HG03520 (cell line): Measurements from ENCODE around the gene ADORA2A.

Experiments
- ATAC-seq: cut with Tn5 transposase; IDR thresholded peaks from one replicate; pipeline ENCODE4 v1.9.1; 2021; ENCODE audit warnings: mild to moderate bottlenecking, moderate library complexity; ENCODE audit not compliant: unreplicated experiment

Gene ADORA2A

DNA sequence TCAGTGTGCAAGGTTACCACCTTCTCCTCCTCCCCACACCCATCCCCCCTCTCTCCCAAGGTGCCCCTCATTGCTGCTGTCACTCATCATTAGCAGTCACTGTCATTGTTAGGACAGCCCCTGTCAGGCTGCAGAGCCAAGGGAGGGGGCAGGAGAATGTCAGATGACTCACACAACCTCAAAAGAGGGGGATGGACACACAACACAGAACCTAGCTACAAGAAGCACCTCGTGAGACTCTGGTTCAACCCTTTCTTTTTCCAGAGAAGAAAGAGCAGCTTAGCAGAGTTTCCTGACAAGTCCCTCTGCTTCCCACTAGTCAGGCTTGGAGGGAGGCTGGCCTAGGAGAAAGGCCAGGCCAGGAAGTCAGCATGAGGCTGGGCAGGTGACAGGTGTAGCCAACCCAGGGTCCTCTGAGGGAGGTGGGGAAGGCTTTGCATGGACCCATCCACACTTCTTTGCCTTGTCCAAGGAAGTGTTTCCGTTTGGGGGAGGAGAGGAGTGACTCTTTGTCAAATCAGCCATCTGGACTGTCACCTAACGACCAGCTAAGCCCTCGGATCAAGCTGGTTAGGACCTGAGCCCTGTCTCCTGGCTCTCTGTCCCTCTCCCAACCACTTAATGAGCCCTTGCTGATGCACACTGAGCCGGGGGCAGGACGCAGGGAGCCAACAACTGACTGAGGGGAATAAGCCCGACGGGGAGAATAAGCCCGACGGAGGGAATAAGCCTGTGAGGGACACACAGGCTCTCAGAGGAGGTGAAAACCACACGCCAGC, 18.3 kb downstream of the ADORA2A start:
- no peak for ATAC-seq

DNA sequence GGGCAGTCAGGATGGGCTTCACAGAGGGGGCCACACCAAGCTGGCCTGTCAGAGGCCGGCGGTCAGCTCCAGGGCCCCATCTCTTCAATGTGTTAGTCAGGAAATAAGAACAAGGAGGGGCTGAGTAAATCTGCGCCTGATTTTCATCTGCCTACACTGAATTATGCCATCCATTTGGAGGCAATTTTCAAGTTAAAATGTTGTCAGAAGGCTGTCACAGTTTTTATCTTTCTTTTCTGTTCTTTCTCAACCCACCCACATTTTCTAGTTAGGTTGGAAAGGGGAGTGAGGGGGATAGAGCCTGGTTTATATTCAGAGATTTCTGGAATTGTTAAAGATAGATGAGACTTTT, 18.8 kb downstream of the ADORA2A start:
- no peak for ATAC-seq

DNA sequence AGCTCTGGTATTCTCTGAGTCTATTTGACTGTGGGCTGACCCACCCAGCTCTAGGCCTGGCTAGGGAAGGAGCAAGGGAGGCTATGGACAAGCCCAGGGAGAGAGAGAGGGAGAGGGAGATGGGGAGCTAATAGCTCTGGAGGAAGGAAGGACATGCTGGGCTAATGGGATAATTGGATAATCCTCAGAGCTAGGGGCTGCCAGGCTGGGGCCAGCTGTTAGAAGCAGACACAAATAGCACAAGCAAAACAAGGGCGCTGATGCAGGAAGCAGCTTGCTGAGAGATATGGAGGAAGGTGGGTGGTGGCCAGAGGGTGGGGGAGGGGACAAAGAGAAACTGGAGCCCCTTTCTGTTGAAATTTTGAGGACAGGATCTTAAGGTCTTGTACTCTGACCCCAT, 23.2 kb downstream of the ADORA2A start:
- ATAC-seq, result no peak

DNA sequence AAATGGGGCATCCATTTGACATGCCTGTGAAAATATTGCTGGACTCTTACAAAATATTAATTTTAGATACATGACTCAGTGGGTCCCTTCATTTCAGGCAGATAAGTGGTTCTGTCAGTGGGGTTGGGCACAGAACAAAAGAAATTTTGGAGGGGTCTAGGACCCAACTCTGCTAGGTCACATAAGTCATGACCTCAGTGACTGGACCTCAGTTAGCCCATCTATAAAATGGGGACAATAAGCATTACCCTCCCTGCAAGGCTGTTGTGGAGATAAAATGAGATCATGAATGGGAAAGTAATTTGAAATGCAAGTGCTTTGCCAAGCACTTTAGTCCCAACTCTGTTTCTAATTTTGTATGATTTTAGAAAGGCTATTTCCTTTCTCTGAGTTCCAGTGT, 23.8 kb downstream of the ADORA2A start:
- no peak for ATAC-seq

DNA sequence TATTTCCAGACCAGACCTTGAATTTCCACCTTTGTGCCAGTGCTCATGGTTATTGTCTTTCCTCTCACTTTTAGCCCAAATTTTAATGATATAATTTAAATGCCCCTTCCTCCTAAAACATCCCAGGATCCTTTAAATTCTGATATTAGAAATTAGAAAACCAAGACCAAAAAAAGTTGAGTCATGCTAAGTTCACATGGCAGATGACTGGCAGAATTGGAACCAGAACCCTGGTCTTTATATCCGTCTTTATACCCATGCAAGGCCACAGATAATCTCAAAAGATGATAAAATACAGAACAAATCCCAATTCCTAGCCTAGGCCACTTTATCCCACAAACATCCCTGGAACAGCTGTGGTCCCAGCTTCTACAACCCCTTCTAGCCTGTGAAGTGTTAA, 26.5 kb downstream of the ADORA2A start:
- no peak for ATAC-seq

DNA sequence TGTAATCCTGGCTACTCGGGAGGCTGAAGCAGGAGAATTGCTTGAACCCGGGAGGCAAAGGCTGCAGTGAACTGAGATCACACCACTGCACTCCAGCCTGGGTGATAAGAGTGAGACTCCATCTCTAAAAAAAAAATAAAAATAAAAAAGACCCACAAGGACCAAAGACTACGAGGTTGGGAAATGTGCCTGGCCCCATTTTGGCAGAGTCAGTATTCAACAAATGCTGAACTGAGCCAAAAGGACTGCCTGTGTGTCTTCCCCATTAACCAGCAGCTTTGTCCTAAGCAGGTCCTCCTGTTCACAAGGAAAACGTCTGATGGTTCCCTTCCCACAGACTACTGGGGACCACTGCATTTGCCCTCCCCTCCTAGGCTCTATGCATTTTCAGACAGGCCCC, 27.6 kb downstream of the ADORA2A start:
- ATAC-seq, result no peak

DNA sequence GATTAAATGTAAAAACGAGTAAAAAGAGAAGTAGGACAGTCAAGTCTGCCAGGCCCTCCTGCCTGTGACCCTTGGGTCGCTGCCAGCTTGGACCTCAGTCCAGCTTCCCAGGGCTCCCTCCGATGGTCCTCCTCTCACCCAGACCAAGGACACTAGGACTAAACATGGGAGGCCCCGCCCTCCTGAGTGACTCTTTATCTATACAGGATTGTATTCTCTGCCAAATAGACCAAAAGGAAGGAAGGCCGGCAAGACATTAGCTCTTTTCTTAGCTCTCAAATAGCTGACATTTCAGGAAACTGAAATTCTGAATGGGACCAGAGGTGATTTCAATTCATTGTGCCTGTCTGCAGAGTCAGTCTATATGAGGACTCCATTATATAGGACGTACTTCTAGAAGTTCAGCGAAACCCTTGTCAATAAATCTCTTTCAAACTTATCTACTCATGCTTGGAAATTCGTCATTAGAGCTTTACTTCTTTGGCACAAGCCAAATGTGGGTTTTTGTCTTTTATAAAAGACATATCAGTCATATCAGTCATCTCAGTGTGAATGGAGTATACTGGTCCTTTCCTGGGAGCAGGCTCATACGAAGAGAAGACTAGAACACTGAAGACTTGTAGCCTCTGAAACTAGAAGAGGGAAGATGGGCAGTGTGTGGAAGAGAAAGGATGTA, 28.5 kb downstream of the ADORA2A start:
- ATAC-seq, result no peak

DNA sequence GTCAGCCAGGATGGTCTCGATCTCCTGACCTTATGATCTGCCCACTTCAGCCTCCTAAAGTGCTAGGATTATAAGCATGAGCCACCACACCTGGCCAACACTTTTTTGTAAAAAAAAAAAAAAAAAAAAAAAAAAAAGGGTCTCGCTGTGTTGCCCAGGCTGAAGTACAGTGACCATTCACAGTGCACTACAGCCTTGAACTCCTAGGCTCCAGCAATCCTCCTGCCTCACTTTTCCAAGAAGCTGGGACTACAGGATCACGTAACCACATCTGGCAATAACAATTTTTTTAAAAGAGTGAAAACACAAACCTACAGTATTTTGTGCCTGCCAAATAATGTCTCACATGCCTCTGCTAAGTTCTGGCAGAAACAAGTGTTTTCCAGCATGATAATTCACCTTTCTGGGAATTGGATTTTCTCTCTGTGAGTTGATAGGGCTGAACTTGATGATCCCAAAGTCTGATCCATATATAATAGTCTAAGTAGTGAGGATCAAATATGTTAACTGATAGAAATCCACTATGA, 30.6 kb downstream of the ADORA2A start:
- no peak for ATAC-seq

DNA sequence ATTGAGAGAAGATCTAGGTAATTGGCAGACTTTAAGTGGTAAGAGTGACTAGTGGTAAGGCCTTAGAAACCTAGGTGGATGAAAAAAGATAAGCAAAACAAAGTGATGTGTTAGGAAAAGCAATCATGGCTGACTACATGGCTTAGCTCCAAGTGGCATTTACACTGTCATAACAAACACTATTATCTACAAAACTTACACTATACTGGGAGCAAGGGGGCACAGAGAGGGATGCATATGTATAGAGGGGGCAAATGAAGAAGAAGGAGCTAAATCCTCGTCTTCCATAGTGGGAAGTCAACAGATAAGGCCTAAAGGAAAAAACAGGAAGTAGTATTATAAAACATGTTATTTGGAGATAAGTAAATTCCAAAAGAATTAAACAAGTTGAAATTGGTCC, 32.5 kb downstream of the ADORA2A start:
- no peak for ATAC-seq

DNA sequence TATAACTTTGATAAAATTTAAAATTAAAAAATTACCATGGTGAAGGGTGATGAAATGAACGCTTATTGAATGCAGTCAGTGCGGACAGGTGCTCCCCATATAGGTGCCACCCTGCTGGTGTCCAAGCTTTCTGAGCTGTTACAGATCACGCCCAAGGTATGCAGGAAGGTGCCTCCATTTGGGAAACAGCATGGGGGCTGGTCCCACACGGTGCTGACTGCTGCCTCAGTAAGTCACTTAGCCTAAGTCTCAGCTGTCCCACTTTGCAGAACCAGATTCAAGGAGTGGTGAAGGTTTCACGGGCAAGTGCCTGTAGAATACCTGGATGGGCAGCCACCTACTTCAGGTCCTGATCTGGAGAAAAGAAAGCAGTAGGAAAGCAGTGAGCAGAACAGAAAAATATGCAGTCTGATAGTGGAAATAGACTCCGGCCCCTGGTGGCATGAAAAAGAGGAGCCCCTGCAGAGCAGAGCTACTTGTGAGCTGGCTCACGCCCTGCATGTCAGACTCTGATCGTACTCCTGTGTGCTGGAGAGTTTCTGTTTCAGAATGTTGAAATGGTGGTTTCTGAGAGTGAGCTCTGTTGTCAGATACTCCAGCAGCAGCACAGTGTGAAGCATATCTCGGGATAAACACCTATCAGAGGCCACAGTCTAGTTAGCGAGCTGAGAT, 33.2 kb downstream of the ADORA2A start:
- ATAC-seq, result no peak

DNA sequence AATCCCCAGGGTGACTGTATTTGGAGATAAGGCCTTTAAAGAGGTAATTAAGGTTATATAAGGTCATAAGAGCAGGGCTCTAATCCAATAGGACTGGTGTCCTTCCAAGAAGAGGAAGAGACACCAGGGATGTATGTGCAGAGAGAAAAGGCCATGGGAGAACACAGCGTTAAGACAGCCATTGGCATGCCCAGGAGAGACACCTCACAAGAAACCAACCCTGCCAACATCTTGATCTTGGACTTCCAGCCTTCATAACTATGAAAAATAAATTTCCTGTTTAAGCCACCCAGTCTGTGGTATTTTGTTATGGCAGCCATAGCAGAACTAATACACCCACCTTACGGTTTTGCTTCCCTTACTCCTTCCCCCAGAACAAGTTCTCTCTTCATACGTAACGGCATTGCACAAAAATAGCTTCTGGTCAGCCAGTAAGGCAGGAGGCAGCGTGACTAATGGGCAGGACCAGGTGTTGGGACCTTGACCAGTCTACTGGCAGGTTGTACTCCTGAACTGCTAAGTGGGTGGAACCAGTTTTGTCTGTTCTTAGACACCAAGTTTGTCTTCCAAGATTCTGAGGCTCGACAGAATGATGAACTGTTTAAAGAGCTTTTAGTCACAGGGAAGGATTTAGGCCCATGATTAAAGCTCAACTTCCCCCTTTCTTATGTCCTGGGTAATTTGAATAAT, 35.8 kb downstream of the ADORA2A start:
- ATAC-seq, result no peak

DNA sequence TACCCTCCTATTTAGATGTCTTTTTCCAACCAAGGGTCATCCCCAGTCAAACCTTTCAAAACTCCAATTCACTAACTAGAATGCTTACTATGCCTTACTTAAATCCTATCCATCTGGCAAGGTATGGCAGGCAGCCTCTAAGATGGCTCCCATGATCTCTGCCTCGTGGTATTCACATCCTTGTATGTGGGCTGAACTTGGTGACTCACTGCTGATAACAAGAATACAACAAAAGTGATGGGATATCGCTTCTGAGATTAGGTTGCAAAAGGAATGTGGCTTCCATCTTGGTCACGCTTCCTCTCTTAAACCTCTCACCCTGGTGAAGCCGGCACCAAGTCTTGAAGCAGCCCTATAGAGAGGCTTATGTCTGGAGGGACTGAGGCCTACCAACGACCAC, 38.2 kb downstream of the ADORA2A start:
- no peak for ATAC-seq

DNA sequence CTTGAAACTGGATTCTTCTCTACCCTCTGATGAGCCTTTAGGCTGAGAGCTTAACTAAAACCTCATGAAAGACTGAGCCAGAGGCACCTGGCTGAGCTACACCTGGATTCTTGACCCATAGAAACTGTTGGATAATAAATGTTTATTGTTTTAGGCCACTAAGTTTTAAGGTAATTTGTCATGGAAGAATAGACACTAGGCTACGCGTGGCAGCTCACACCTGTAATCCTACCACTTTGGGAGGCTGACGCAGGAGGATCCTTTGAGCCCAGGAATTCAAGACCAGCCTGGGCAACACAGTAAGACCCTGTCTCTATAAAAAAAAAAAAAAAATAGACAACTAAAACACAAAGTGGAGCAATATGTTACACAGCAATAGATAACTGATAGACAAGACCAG, 38.6 kb downstream of the ADORA2A start:
- no peak for ATAC-seq

DNA sequence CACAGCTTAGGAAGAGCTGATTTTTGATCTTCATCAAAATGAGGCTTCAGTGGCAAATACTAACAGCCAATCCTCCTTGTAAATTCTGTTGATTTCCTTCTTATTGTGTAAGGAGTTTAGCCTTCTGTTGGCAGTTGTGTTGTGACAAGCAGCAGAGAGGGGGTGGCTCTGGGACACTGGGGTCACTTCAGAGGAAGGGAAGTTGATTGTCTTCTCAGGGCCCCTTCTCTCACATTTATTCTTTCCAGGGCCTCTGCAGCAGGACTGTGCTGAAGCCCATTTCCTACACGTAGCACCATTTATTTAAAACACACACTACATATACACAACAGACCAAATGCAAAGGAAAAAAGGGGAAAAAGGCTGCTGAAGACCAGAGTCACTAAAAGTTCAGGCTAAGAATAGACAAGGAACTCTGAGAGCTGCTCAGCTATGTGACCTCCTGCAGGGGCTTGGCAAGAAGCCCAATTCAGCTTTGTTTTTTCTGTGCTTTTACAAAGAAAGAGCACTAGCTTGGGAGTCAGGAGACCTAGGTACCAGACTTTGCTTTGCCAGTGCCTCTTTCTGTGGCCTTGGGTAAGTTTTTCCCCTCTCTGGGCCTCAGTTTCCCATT, 39.4 kb downstream of the ADORA2A start:
- ATAC-seq, result no peak

DNA sequence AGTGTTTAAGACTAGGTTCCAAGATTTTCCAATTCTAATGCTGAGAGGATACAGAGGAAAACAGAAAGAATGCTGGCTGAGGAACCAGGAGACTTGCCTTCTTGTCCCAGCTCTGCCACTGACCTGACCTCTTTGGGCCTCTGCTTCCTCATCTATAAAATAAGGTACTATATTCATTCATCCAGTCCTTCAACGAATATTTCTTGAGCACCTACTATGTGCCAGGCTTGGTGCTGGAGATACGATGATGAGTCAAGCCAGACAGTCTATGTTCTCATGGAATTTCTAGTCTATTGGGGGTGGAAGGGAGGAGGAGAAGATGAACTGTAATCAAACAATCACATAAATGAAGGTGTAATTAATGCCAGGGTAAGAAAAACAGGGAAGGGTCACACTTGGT, 39.9 kb downstream of the ADORA2A start:
- no peak for ATAC-seq

DNA sequence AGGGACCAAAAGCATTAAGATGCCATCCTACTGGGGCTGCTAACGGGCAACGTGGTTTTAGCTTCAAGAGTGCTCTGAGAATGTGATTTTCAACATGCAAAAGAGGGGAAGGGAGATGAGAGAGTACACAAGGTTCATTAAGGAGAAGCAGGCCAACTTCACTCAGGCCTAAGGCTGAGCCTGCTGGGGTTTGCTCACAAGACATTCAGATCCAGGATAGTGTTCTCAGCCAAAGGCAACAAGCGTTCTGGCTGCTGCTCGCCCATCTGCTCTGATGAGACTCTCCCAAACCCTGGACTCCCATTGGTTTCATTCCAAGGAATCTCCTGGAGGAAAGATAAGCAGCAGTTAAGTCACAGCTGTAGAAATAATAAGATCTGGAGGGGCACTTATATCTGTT, 44.2 kb downstream of the ADORA2A start:
- ATAC-seq, result no peak

DNA sequence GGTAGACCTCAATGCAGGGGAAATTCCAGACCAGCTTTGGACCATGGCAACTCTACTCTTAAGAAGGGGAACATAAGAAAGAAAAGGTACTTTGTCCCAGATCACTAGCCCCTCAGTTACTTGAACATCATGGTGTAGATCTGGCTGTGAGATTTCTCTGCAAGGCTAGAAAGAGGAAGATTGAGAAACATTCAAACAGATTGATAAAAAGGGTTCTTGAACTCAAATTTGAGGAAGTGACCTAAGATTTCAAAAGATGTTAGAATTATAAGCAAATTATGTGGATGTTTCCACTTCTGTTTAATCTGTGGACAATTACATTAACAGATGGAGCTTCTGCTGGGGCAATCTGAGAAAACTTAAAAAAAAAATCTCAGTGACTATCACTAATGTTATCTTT, 45.9 kb downstream of the ADORA2A start:
- ATAC-seq, result no peak

DNA sequence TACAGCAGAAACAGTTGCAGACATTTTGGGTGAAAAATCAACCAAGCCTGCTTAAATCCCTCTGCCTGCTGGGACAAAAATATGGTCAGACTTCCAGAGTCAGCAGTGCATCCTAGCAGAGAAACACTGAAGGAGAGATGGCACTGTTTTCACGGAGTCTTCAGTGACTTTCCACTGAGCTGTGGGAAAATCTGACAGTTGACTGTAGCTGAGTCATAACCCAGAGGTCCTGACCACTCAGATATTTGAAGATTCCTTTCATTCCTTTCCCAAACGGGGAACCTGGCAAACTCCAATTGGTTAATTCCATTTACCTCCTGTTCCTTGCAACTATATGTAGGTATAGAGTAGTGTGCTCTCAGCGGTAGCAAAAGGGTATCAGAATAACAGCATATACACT, 46.8 kb downstream of the ADORA2A start:
- ATAC-seq, result no peak

DNA sequence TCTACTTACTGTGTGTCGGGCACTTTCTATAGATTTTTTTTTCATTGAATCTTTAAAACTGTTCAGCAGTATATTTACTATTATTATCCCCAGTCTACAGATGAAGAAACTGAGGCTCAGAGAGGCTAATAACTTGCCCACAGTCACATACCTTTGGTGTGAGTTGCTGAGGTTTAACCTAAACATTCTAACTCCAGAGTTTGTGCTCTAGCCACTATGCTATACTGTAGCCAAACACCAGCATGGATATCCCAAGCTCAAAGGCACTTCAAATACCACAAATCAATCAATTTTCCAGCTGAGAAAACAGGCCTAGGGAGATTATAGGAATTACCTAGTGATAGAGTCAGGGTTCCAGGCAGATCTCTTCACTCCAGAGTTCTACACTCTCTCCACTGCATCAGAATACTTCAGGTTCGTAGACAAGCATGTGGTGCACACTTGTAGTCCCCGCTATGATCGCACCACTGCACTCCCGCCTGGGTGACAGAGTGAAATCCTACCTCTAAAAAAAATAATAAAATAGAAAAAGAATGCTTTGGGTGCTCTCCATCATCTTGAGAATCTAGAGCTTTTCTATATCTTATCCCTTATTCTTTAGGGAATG, 47.4 kb downstream of the ADORA2A start:
- no peak for ATAC-seq

DNA sequence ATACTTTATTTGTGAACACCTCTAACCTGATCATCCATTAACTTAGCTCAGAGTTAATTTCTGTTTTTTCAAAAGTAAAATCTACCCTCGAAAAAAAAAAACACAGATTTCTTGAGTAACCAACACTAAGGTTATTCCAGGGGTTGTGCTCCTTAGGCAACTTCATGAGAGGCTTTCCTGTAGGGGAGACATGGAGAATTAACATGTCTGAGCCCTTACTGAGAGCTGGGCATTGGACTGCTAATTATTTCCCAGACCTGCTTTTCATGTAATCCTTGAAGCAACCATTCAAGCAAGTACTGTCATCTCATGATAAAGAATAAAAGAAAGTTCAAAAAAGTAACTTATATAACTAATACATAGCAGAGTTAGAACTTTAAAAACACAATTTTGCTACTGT, 54.2 kb downstream of the ADORA2A start:
- ATAC-seq, result no peak

DNA sequence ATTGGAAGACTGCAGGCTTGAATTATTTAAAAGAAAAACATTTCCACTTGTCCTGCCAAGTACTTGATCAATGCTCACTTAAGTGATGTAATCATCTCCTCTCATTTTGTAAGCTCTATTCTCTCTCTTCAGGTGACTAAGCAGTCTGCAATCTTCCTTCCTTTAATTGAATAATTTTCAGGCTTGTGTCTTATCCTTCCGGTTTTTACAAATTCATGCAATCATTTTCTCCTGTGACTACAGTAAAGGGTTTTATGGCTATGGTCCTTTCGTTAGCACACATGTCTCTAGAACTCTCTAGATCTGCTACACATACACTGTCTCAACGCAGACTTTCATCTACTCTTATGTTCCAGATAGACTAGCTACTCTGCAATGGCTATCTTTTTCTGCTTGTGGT, 55.2 kb downstream of the ADORA2A start:
- no peak for ATAC-seq
